H9 (cell line): ENCODE data around the gene DMAP1. TPM values are rescaled to one million over a fixed set of nuclear protein-coding genes. Genes with fewer than 3 reads are reported as not detected.

Source experiments
- DNase-seq: peaks from one replicate; pipeline ENCODE4 v3.0.0-alpha.2; 2017
- H2AFZ ChIP-seq: one replicate; pipeline ENCODE4 v1.6.1; 2013; ENCODE audit warnings: mild to moderate bottlenecking, low read length, control low read depth, moderate library complexity
- H2AK5ac ChIP-seq: 2 replicates; pipeline ENCODE4 v1.6.1; 2013; ENCODE audit warnings: low read length, control low read depth, mixed read lengths; ENCODE audit not compliant: insufficient read length
- H2BK120ac ChIP-seq: one replicate; pipeline ENCODE4 v1.6.1; 2013; ENCODE audit warnings: low read depth, mild to moderate bottlenecking, low read length, control low read depth, inconsistent platforms; ENCODE audit not compliant: poor library complexity, severe bottlenecking
- H2BK12ac ChIP-seq: 2 replicates; pipeline ENCODE4 v1.6.1; 2013; ENCODE audit warnings: low read length, control low read depth, mixed read lengths, low read depth; ENCODE audit not compliant: insufficient read length
- H2BK15ac ChIP-seq: 2 replicates; pipeline ENCODE4 v1.6.1; 2013; ENCODE audit warnings: low read depth, low read length, control low read depth
- H2BK20ac ChIP-seq: one replicate; pipeline ENCODE4 v1.6.1; 2013; ENCODE audit warnings: low read depth, mild to moderate bottlenecking, low read length, control low read depth, inconsistent platforms; ENCODE audit not compliant: poor library complexity, severe bottlenecking
- H2BK5ac ChIP-seq: 2 replicates; pipeline ENCODE4 v1.6.1; 2013; ENCODE audit warnings: low read length, control low read depth, mixed read lengths; ENCODE audit not compliant: insufficient read length
- H3K14ac ChIP-seq: 2 replicates; pipeline ENCODE4 v1.6.1; 2013; ENCODE audit warnings: low read length, control low read depth; ENCODE audit not compliant: insufficient read depth
- H3K18ac ChIP-seq: 2 replicates; pipeline ENCODE4 v1.6.1; 2013; ENCODE audit warnings: low read depth, mild to moderate bottlenecking, mixed read lengths, low read length, control low read depth; ENCODE audit not compliant: insufficient read length
- H3K23ac ChIP-seq: 2 replicates; pipeline ENCODE4 v1.6.1; 2013; ENCODE audit warnings: low read length, control low read depth, mixed read lengths, low read depth; ENCODE audit not compliant: insufficient read length
- H3K23me2 ChIP-seq: 2 replicates; pipeline ENCODE4 v1.6.1; 2013; ENCODE audit warnings: low read depth, mild to moderate bottlenecking, mixed read lengths, low read length, control low read depth; ENCODE audit not compliant: insufficient read length, poor library complexity, severe bottlenecking
- H3K27ac ChIP-seq: 2 replicates; pipeline ENCODE4 v1.5.1; 2013; ENCODE audit warnings: low read length, control low read depth, mixed read lengths, low read depth; ENCODE audit not compliant: insufficient read length
- H3K27me3 ChIP-seq: 2 replicates; pipeline ENCODE4 v1.6.1; 2013; ENCODE audit warnings: low read length, control low read depth, inconsistent platforms; ENCODE audit not compliant: insufficient read depth
- H3K4ac ChIP-seq: 2 replicates; pipeline ENCODE4 v1.6.1; 2013; ENCODE audit warnings: low read depth, mild to moderate bottlenecking, control low read depth, inconsistent platforms, low read length, moderate library complexity
- H3K4me1 ChIP-seq: 2 replicates; pipeline ENCODE4 v1.6.1; 2013; ENCODE audit warnings: low read length, control low read depth, inconsistent platforms; ENCODE audit not compliant: insufficient read depth
- H3K4me2 ChIP-seq: 2 replicates; pipeline ENCODE4 v1.6.1; 2013; ENCODE audit warnings: low read length, control low read depth, mixed read lengths; ENCODE audit not compliant: insufficient read length, insufficient read depth
- H3K56ac ChIP-seq: 2 replicates; pipeline ENCODE4 v1.6.1; 2013; ENCODE audit warnings: low read depth, mild to moderate bottlenecking, mixed read lengths, low read length, control low read depth; ENCODE audit not compliant: insufficient read length
- H3K79me1 ChIP-seq: 2 replicates; pipeline ENCODE4 v1.6.1; 2013; ENCODE audit warnings: low read depth, mild to moderate bottlenecking, moderate library complexity, low read length, control low read depth, inconsistent platforms; ENCODE audit not compliant: insufficient read depth, poor library complexity, severe bottlenecking
- H3K79me2 ChIP-seq: 2 replicates; pipeline ENCODE4 v1.6.1; 2013; ENCODE audit warnings: low read length, control low read depth, inconsistent platforms; ENCODE audit not compliant: insufficient read depth
- H3K9ac ChIP-seq: 2 replicates; pipeline ENCODE4 v1.6.1; 2013; ENCODE audit warnings: low read length, control low read depth, mixed read lengths; ENCODE audit not compliant: insufficient read length; ENCODE audit errors: extremely low read depth
- H3K9me3 ChIP-seq: one replicate; pipeline ENCODE4 v1.6.1; 2013; ENCODE audit warnings: low read depth, low read length, inconsistent platforms; ENCODE audit not compliant: control insufficient read depth
- H3T11ph ChIP-seq: one replicate; pipeline ENCODE4 v1.6.1; 2013; ENCODE audit warnings: mild to moderate bottlenecking, low read length, control low read depth, inconsistent platforms
- H4K20me1 ChIP-seq: one replicate; pipeline ENCODE4 v1.6.1; 2013; ENCODE audit not compliant: control insufficient read depth, insufficient read length, insufficient read depth
- H4K5ac ChIP-seq: 2 replicates; pipeline ENCODE4 v1.6.1; 2013; ENCODE audit warnings: low read depth, mild to moderate bottlenecking, mixed read lengths, low read length, control low read depth; ENCODE audit not compliant: insufficient read length
- H4K8ac ChIP-seq: replicated peaks from 2 replicates; pipeline ENCODE4 v1.6.1; 2013; ENCODE audit warnings: low read length, control low read depth, mixed read lengths, low read depth; ENCODE audit not compliant: insufficient read length
- H4K91ac ChIP-seq: 2 replicates; pipeline ENCODE4 v1.6.1; 2013; ENCODE audit warnings: low read depth, mild to moderate bottlenecking, moderate library complexity, mixed read lengths, low read length, control low read depth; ENCODE audit not compliant: insufficient read length
- H3K27ac Mint-ChIP-seq, 3 experiments: 2 replicates in 2 of 3; 3 replicates in 1 of 3; pipeline ENCODE4 v1.8.0; 2020 to 2021; ENCODE audit warnings: mixed read lengths in 3 of 3, mild to moderate bottlenecking in 1 of 3, moderate library complexity in 1 of 3
- H3K27me3 Mint-ChIP-seq: 2 replicates; pipeline ENCODE4 v1.8.0; 2021; ENCODE audit warnings: low read depth, mild to moderate bottlenecking, moderate library complexity, mixed read lengths
- H3K36me3 Mint-ChIP-seq, 3 experiments: 2 replicates in 2 of 3; 3 replicates in 1 of 3; pipeline ENCODE4 v1.8.0; 2020 to 2021; ENCODE audit warnings: low read depth in 3 of 3, mixed read lengths in 3 of 3; ENCODE audit not compliant: insufficient read depth in 1 of 3
- H3K4me1 Mint-ChIP-seq, 2 experiments: 2 replicates each; pipeline ENCODE4 v1.8.0; 2020; ENCODE audit warnings: mixed read lengths in 2 of 2
- H3K4me3 Mint-ChIP-seq, 2 experiments: 2 replicates in 1 of 2; 3 replicates in 1 of 2; pipeline ENCODE4 v1.8.0; 2020 to 2021; ENCODE audit warnings: mild to moderate bottlenecking in 2 of 2, mixed read lengths in 2 of 2, moderate library complexity in 1 of 2
- H3K9me3 Mint-ChIP-seq, 2 experiments: 2 replicates in 1 of 2; 3 replicates in 1 of 2; pipeline ENCODE4 v1.8.0; 2020; ENCODE audit warnings: mild to moderate bottlenecking in 2 of 2, mixed read lengths in 2 of 2, moderate library complexity in 1 of 2
- CTCF ChIP-seq: fragments of 200-600 bp; sonication (generic); conservative IDR thresholded peaks from 3 replicates; pipeline ENCODE4 v1.8.0; 2021; ENCODE audit warnings: antibody characterized with exemption, mild to moderate bottlenecking
- WGBS: extraction: QIAGEN DNeasy Blood & Tissue Kit; methylation state at CpG from one replicate; pipeline ENCODE4 v1.1.7; 2013; ENCODE audit warnings: missing lambda C conversion rate, low lambda C conversion rate, mixed read lengths; ENCODE audit not compliant: insufficient read length; ENCODE audit errors: extremely low coverage; 5-methylcytosine and 5-hydroxymethylcytosine counted together
- total RNA-seq: library from RNA; stranded (reverse); gene quantifications from 2 replicates; pipeline ENCODE4 v1.2.1, GENCODE V29; 2021

DMAP1 gene
- total RNA-seq, 1 experiment from 2014 or later, result 55.3 TPM

GRCh38 chr1:44240802-44241671, 27.8 kb downstream of the DMAP1 start:
- no peak for TF ChIP-seq CTCF
- no peak overlapping the region for H3K23ac ChIP-seq
- Mint-ChIP-seq H3K9me3 (no peaks in the 10 kb centered on the region), H3K36me3 (peaks cover 0 to 14% (median 4%) of the 10 kb centered on the region in 3 experiments; a peak in 4 of 7 replicates), H3K27me3 (no peaks in the 10 kb centered on the region; the same call in 1 of the 2 replicates), H3K27ac (no peak overlapping the region; a peak in 1 of 7 replicates), H3K4me3 (no peak overlapping the region; a peak in 1 of 5 replicates), H3K4me1 (peaks cover 17 to 44% of the 10 kb centered on the region in 2 experiments)
- no peak overlapping the region for H2BK15ac ChIP-seq
- H2BK20ac ChIP-seq, result no peak overlapping the region
- H3K56ac ChIP-seq, result no peak overlapping the region
- no peak overlapping the region for H4K91ac ChIP-seq
- no peaks in the 10 kb centered on the region for H3K79me2 ChIP-seq
- H2BK12ac ChIP-seq, result no peak overlapping the region
- H3K27ac ChIP-seq, result no peak overlapping the region
- no peaks in the 10 kb centered on the region for H4K20me1 ChIP-seq
- H4K8ac ChIP-seq, result no peak overlapping the region
- no peak overlapping the region for H3K14ac ChIP-seq
- no peaks in the 10 kb centered on the region for H3K9me3 ChIP-seq
- H3K27me3 ChIP-seq, result no peaks in the 10 kb centered on the region
- no peak overlapping the region for H2AK5ac ChIP-seq
- no peak overlapping the region for H4K5ac ChIP-seq
- no CpG with 5 or more reads among the region's 9 CpGs for WGBS
- no peak for DNase-seq
- H3K23me2 ChIP-seq, result no peaks in the 10 kb centered on the region
- H2BK120ac ChIP-seq, result no peak overlapping the region
- peaks cover 3% of the 10 kb centered on the region; the same call in 1 of the 2 replicates for H3K4me1 ChIP-seq
- H3K9ac ChIP-seq, result no peak overlapping the region
- H3K18ac ChIP-seq, result no peak overlapping the region
- no peak overlapping the region for H3T11ph ChIP-seq
- no peak overlapping the region for H2BK5ac ChIP-seq
- H3K4ac ChIP-seq, result no peak overlapping the region
- no peak overlapping the region for H3K4me2 ChIP-seq
- H2AFZ ChIP-seq, result no peak overlapping the region
- no peaks in the 10 kb centered on the region for H3K79me1 ChIP-seq
